Suppressor macrophage treated with lipopolysaccharide for 4 hours (primary cell): Measurements from ENCODE around the gene PALM.
A peak's percentile ranks its signal among the peaks of the same experiment; 100 is the strongest.
"Not testable (repeated sequence)": the region's sequence is repeated elsewhere in the genome, so short reads cannot be mapped to it uniquely, and the experiment has no call there.

Experiments
- DNase-seq: peaks from one replicate; pipeline ENCODE4 v3.0.0-alpha.2; 2020

PALM gene, protein sequence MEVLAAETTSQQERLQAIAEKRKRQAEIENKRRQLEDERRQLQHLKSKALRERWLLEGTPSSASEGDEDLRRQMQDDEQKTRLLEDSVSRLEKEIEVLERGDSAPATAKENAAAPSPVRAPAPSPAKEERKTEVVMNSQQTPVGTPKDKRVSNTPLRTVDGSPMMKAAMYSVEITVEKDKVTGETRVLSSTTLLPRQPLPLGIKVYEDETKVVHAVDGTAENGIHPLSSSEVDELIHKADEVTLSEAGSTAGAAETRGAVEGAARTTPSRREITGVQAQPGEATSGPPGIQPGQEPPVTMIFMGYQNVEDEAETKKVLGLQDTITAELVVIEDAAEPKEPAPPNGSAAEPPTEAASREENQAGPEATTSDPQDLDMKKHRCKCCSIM

DNA sequence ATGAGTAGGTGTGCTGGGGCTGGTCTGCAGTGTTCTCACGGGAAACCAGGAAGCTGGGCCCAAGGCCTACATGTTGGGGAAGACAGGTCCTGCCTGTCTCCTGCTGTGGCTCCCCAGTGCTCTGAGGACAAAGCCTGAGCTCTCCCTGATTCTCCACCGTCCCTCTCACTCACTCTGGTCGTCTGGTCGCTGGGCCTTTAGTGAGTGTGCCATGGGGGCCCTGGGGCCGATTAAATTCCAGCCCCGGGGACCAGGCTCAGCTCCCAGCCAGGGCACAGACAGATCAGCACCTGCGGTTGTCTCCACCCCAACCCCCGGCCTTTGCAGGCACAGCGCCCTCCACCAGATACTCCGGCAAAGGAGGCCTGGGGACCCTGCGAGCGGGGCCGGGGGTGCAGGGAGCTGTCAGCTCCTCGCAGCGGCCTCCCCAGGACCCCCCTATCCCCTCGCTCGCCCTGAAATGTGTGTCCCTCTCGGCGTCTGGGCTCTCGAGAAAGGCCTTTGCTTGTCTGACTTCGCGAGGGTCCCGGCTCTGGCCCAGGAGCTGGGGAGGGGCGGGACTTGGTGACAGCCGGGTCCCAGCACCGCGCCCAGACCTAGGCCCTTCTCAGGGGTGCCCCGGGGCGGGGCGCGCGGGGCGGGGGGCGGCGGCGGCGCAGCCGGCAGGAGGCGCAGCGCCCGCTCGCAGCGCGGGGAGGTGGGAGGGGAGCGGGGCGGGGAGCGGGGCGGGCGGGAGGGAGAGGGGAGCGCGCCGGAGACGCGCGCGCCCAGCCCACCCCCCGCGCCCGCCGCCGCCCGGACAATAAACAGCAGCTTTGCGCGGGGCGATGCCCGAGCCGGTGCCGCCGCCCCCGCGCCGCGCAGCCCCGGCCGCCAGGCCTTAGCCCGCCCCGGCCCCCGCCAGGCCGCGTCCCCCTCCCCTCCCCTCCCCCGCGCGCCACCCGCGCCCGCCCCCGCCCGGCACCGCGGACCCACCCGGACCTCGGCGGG is at the start of gene PALM:
Gene PALM (plus strand): TSS at position 782 of the 990 bp plus-strand sequence. CDS start 212 bp downstream, outside the sequence.
- DNase-seq, result no peak

DNA sequence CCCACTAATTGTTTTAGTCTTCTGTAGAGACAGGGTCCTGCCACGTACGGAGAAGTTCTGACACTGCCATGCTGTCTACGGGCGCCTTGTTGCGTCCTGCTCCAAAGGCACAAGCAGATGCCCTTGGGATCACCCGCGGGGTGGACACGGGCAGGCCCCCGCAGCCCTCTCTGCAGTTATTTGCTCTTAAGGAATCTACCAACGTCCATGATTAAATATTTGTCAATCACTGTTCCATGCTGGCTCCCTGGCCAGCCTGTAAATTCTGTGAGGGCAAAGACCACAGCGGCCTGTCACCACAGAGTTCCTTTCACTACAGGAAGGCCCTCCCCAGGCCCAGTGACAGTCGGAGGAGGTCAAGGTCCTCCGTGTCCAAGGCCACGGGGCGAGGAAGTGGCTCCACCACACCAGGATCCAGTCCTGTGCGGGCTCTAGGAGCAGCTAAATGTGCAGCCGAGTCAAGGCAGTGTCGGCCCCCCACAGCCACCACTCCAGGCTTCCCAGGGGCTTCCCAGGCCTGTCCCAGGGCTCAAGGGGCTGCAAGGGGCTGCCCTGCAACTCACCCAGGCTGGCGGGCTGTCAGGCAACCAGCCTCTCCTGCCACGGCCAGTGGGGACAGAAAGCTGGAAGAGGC is 47.8 kb upstream of the PALM start:
- no peak for DNase-seq

DNA sequence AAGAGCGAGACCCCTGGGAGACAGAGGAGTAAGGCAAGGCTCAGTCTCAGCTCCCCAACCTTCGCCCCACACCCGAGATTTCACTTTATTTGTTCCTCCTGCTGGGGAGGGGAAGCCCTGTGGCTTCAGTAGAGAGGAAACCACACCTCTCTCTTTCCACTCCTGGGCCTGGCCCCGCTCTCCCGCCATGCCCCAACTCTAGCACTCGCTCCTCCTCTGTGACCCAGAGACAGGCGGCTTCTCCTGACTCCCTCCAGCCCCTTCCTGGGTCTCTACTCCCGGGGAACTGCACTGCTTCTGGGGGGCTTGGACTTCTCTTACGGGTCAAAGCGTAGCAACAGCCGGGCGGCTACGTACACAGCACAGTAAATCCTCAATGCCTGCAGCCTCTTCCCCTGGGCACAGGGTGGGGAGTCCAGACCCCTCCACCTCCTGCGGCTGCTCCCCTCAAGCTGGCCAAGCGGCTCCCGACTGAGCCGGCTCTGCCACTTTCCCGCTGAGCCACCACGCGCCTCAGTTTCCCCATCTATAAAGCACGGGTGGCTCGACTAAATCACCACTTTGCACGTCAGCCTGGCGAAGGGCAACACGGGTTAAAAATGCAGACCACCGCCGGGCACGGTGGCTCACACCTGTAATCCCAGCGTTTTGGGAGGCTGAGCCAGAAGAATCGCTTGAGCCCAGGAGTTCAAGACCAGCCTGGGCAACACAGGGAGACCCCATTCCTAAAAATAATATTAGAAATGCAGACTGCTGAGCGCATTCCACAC is 47.1 kb upstream of the PALM start:
- DNase-seq, result peak; percentile 39

DNA sequence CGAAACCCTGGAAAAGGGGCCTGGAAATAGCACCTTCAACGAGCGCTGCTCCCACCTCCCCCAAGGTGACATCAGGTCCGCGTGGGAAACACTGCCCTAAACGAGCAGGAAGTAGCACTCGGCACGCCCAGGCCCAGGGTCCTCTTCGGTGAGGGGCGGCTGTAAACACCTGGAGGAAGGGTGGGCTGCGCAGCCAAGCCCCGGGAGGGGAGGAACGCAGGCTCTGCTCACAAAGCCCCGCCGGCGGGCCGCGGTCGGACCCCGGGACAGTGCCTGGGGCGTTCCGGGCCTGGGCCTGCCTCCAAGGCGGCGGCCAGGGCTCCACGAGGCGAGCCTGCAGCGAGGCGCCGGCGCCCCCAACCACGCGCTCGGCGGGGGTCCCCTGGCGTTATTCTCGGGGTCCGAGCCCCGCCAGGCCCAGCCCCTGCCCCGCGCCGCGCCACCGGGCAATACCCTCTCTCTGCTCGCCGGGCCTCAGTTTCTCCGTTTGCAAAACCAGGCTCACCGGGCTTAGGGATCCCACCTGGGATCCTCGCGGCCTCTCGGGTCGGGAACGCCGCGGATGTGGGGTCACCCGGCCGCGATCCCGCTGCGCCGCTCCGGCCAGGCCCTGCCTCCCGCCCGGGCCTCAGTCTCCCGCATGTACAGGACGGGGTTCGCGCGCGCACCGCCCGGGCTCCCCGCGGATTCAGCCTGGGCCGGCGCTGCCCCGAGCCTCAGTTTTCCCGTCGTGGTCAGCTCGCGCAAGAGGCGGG is 46.4 kb upstream of the PALM start:
- DNase-seq, result peak; percentile 61

DNA sequence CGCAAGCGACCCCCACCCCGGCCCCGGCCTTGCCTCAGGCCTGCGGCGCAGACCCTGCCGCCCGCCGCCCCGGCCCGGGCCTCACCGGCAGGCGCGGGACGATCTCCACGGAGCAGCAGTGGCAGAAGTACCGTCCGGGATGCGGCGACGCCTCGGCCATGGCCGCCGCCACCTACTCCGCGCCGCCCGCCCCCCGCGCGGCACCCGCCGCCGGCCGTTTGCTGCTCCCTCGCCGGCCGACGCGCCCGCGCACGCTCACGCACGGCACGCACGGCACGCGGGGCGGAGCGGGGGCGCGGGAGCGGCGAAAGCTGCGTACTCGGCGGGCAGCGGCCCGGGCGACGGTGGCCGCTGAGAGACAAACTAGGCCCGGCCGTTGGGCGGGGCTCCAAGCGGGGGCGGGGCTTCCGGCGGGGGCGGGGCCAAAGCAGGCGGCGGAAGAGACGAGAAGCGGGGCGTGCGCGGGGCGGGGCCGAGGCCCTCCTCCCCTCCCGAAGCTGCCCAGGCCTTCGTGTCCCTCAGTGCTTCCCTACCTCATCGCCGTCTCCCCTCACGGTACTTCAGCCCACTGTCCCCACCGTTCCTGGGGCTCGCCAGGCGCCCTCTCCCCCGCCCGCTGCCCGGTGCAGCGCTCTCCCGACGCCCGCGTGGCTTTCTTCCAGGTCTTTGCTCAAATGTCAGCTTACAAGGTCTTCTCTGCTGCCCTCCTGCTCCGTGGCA is 45.6 kb upstream of the PALM start, which contains the start of gene RNF126:
Gene RNF126 (minus strand): TSS at position 253 of the 720 bp plus-strand sequence. CDS start 93 bp downstream, at position 160.
- DNase-seq, result peak; percentile 98

DNA sequence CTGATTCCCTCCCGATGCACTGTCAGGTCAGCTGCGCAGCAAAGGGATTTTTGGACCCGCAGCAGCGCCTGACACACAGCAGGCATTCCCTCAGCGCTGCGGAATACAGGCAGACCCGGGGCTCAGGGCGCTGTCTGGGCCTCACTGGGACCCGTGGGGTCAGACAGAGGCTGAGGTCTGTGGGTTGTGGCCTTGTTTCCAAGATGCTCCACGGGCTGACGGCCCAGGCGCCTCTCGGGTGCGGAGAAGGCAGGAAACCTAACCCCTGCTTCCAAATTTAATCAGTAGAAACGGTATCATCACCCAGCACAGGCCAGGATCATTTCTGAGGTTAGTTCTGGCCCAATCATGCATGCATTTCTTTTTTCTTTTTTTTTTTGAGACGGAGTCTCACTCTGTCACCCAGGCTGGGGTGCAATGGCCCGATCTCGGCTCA is 45.0 kb upstream of the PALM start:
- DNase-seq, result no peak

DNA sequence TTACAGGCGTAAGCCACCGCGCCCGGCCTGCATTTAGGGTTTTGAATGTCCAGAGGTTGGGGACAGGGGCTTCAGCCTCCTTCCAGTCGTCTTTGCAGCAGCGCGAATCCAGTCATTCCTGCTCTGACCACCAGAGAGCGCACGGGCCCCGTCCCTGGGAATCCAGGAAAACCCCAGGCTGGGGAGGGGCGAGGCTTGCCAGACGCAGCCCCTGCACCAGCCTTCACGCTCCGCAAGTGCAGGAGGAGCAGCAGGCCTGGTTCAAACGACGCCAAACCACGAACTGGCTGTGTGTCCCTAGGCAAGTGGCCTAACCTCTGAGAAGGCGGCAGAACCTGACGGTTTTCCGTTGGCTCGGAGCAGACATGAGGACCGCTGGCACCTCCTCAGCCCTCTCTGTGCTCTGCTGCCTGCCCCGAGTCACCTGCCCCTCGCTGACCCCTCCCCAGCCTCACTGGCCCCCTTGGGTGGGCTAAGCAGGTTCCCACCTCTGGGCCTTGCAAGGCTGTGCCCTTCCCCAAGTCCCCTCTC is 43.8 kb upstream of the PALM start:
- DNase-seq, result peak; percentile 82

DNA sequence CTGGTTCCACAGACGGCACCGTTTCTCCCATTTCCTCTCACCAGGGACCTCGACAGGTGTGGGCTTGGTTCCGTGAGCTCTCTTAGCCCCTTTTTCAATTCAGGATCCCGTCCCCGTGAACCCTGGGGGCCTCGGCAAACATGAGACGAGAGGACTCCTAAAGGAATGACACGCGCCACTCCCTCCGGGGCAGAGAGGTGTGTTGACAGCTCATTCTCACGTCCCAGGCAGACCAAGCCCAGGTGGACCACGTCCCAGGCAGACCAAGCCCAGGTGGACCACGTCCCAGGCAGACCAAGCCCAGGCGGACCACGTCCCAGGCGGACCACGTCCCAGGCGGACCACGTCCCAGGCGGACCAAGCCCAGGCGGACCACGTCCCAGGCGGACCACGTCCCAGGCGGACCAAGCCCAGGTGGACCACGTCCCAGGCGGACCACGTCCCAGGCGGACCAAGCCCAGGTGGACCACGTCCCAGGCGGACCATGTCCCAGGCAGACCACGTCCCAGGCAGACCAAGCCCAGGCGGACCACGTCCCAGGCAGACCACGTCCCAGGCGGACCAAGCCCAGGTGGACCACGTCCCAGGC is 41.7 kb upstream of the PALM start:
- not testable (repeated sequence) for DNase-seq

DNA sequence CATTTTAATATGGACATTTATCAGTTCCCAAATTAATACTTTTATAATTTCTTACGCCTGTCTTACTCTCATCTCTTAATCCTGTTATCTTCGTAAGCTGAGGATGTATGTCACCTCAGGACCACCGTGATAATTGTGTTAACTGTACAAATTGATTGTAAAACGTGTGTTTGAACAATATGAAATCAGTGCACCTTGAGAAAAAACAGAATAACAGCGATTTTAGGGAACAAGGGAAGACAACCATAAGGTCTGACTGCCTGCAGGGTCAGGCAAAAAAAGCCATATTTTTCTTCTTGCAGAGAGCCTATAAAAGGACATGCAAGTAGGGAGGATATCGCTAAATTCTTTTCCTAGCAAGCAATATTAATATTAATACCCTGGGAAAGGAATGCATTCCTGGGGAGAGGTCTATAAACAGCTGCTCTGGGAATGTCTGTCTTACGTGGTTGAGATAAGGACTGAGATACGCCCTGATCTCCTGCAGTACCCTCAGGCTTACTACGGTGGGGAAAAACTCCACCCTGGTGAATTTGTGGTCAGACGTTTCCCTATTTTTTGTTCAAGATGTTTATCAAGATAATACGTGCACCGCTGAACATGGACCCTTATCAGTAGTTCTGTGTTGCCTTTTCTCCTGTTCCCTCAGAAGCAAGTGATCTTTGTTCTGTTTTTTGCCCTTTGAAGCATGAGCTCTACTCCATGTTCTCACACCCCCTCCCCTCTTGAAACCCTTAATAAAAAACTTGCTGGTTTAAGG is 39.9 kb upstream of the PALM start:
- DNase-seq, result not testable (repeated sequence)

DNA sequence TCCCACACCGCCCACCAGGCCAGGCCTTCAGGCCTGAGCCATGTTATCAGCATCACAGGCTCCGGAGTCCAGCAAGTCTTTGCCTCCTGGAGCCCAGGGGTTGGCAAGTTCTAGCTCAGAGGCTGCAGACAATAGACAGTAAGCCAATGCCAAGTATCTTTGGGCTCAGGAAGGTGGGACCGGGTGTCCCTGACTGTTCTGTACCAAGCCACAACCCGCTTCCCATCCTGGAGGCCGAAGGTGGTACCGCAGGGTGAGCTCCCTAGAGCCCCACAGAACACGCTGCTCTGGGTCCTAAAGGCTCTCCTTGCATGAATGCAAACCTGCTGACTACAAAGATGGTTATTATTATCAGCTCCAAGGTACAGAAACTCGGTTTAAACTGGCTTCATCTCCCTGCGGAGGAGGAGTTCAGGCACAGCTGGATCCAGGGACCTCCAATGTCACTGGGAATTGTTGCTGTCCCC is 38.1 kb upstream of the PALM start:
- no peak for DNase-seq

DNA sequence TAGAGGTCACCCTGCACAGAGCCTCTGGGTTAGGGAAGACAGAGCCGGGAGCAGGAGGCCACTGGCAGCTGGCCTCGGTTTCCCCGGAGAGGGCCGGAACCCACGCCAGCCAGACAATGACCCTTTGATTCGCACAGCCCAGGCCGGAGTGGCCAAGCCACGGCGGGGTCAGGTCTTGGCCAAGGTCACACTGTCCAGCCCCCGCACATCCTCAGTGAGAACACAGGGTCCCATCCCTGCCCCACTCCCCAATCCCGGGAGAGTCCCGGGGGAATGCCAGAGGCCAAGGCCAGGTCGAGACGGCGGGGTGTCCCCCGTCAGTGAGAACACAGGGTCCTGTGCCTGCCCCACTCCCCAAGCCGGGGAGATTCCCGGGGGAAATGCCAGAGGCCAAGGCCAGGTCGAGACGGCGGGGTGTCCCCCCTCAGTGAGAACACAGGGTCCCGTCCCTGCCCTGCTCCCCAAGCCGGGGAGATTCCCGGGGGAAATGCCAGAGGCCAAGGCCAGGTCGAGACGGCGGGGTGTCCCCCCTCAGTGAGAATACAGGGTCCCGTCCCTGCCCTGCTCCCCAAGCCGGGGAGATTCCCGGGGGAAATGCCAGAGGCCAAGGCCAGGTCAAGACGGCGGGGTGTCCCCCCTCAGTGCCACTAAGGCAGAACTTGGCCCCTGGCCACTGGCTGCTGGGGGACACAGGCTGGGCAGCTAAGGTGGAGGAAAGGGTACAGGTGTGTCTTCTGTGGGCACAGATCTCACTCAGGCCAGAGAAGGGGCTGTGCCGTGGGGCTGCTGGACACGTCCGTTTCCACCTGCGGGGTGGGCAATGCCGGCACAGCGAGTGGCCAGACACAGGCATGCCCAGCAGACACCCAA is 34.2 kb upstream of the PALM start:
- DNase-seq, result no peak

DNA sequence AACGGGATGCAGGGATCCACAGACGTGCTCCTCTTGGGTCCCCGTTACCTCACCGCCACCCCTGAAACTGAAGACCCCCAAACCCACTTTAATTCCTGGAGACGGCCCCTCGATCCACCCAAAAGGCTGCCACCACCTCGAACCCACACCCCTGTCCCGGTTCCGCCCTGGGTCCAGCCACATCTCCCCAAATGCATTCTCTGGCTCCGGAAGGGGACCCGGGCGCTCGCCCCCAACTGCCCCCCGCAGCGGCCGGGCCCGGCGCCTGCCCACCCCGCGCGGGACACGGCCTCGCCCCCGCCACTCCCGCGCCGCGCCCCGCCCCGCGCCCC is 32.8 kb upstream of the PALM start:
- DNase-seq, result no peak

DNA sequence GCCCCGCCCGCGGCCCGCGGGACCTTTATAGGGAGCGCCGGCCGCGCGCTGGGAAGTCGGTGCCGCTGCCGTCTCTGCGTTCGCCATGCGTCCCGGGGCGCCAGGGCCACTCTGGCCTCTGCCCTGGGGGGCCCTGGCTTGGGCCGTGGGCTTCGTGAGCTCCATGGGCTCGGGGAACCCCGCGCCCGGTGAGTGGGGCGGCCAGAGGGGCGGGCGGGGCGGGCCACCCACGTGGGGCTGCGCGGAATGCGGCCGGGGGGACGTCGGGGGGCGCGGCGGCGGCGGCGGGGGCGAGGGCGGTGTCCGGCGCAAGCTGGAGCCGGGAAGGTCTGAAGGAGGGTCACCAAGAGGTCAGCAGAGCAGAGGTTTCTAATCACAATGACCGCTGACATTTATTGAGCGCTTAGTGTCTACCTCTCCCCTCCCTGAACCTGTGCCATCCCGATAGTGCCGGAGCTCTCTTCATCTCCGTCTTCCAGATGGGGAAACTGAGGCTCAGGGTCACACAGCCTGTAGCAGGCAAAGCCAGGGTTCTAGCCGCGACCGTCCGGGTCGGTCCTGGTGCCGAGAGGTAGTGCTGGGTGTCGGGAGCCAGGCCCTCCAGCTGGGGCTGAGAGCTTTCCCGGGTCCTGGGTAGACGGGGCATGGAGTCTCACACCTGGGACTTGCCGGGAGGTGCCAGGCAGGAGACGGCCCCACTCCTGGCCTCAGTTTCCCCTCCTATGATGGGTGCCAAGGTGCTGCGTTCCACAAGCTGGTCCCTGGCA is 32.2 kb upstream of the PALM start, which contains the start of gene FSTL3:
Gene FSTL3 (plus strand): TSS at position 54 of the 767 bp plus-strand sequence. CDS start 32 bp downstream, at position 86.
- no peak for DNase-seq

DNA sequence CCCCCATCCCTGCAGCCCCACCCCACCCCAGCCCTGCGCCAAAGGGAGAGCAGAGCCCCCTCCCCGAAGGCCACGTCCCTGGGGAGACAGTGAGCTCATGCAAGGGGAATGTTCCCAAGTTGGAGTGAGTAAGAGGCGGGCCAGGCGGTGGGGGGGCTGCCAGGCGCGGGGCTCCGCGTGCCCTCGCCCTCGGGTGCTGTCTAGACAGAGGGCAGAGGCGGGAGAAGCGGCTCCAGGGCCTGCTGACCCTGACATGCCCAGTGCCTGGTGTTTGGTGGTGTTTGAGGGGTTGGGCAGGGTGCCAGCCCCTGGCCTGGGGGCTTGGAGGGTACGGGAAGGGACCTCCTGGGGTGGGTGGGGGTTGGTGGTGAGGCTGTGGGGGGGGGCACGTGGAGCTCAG is 31.5 kb upstream of the PALM start:
- DNase-seq, result no peak

DNA sequence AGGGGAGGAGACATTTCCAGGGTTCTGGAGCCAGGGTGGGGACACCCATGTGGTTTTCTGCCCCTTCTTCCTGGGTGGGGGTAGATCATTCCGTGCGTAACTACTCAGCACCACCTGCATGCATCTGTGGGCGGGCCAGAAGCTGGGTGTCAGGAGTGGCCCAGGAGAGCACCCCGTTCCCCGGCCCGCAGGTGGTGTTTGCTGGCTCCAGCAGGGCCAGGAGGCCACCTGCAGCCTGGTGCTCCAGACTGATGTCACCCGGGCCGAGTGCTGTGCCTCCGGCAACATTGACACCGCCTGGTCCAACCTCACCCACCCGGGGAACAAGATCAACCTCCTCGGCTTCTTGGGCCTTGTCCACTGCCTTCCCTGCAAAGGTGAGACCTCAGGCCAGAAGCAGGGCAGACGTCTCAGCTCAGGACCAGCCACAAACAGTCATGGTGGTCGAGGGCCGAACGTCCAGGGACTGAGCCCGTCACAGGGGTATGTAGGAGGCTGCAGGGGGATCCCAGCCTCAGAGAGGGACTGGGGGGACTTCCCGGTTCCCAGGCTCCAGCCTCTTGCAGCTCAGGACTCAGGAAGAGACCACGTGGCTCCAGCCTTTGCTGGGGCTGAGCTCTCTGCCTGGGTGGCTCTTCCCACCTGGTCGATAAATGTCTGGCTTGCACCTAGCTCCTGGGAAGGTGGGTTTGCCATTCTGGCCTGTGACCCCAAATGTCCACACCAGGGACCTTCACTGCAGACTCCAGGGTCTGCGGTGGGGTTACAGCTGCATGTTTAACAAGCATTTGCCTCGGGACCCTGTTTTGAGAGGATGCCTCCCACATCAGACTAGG is 30.9 kb upstream of the PALM start:
- no peak for DNase-seq

DNA sequence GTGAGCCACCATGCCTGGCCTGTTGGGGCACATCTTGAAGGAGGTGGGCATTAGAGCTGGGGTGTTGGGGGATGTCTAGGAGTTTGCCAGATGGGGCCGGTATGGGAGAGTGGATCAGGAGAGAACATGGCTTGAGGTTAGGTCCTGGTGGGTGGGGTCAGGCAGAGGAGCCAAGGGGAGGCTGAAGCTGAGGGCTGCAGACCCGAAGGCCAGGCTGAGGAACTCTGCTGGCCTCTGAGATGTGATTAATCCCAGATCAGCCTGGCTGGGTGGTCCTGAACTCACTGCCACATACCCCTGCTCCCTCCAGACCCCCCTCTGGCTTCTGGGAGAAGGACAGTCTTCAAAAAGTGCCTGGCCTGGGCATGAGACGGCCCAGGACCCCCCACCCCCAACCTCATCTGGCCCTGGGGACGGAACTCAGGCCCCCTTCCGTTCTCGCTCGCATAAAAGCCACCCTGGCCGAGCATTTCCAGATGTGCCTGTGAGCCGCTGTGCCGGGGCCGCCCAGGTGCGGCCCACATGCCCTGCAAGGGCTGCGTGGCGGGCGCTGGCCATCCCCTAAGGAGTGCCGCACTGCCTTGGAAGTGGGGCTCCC is 29.8 kb upstream of the PALM start:
- no peak for DNase-seq
